ENCODE results near the gene PDGFA.

DNA sequence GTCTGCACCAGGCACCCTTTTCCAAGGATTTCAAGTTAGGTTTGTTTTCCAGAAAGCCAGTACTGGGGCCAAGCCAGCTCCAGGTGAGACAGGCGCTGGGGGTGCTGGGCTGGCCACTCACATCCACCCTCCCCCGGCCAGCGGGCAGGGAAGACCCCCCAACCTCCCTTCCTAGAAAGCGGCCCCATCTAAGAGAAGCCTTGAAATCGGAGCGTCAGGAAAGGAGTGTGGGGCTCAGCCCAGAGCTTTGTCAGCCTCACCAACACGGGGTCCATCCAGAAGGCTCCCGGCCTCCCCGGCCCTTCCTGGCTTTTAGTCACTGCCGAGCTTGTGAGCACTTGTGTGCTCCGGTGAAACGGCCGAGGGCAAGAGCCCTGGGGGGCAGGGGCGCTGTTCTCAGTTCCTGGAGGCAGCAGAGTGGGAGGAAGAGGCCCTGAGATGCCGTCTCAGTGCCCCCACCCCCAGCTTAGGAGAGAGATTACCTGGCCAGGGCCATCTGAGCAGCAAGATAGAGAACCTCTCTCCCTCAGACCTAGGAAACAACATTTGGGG lies 39.6 kb downstream of the PDGFA start:
- TF ChIP-seq NR3C1 (CRISPR knock-in tag; conservative IDR thresholded peaks at IDR 0.05; ENCODE audit: low read depth): no peak
- TF ChIP-seq CTCF (IDR thresholded peaks at IDR 0.05): no peak
- TF ChIP-seq SMAD3 (CRISPR knock-in tag; IDR thresholded peaks at IDR 0.05; ENCODE audit: borderline replicate concordance): no peak
